ENCODE measurements around the gene DGUOK.

The DGUOK gene

DNA sequence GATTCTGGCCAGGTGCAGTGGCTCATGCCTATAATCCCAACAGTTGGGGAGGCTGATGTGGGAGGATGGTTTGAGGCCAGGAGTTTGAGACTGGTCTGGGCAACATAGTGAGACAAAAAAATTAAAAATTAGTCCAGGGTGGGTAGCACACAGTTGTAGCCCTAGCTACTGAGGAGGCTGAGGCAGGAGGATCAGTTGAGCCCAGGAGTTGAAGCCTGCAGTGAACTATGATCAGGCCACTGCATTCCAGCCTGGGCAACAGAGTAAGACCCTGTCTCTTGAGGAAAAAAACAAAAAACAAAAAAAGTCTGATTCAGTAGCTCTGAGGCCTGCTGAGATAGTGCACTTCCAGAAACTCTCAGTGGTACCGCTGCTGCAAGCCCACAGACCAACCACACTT is 50.1 kb downstream of the DGUOK start:
- in situ Hi-C loops (cut with MboI; ENCODE audit: low sequenced_read_pairs): no loop called here

DNA sequence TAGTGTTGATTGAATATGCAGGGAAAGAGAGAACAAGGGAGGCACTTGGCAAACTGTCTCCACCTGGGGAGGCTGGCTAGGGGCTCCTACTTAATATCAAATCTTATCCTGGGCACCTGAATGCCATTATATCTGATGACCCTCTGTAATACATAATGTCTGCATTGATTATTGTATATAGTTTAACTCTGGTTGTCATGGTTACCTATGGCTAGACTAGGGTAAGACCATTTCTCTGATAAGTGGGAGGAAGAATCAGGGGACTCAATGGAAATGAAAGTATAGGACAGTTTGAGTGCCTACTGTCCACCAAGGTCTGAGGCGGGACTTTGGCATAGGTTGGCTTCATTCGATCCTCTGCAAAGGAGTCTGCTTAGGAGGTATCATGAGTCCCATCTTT is 50.8 kb downstream of the DGUOK start:
- in situ Hi-C loops (cut with MboI; ENCODE audit: low sequenced_read_pairs): no loop called here

DNA sequence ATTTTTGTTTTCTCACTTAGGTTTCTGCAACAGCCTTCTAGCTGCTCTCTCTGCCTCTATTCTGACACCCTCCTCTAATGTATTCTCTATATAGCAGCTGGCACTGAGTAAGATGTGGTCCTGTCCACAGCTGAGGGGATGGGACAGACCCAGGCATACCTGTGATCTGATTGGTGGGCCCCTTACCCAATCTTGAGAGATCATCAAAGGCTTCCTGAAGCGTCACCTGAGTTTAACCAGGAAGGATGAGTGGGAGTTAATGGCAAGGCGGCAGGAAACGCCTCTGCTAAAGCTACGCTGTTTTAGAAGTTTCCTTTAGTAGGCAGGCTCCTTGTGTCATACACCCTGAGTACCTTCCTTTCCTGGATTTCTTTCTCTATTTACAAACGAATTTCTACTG is 52.3 kb downstream of the DGUOK start:
- in situ Hi-C loops (cut with MboI; ENCODE audit: low sequenced_read_pairs): no loop called here

- in situ Hi-C loops (cut with MboI; ENCODE audit: low sequenced_read_pairs): no loop called here
Measured at GRCh38 chr2:73979686-73980085, 53.0 kb downstream of the DGUOK start.

DNA sequence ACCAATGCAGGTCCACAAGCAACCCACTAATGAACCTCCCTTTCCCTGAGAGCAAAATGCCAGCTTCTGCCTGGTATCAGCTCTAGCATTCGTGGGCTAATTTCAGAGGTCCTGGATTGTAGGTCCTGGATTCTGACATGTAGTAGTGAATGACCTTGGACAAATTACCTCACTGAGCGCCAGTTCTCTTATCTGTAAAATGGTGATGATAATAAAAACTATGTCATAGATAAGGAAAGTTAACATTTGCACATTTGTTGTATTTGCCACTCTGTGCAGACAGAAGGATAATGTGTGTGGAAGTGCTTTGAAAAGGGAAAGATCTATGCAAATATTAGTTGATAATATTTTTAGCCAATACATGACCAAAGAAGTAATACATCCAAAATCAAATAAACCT is 53.9 kb downstream of the DGUOK start:
- in situ Hi-C loops (cut with MboI; ENCODE audit: low sequenced_read_pairs): no loop called here

DNA sequence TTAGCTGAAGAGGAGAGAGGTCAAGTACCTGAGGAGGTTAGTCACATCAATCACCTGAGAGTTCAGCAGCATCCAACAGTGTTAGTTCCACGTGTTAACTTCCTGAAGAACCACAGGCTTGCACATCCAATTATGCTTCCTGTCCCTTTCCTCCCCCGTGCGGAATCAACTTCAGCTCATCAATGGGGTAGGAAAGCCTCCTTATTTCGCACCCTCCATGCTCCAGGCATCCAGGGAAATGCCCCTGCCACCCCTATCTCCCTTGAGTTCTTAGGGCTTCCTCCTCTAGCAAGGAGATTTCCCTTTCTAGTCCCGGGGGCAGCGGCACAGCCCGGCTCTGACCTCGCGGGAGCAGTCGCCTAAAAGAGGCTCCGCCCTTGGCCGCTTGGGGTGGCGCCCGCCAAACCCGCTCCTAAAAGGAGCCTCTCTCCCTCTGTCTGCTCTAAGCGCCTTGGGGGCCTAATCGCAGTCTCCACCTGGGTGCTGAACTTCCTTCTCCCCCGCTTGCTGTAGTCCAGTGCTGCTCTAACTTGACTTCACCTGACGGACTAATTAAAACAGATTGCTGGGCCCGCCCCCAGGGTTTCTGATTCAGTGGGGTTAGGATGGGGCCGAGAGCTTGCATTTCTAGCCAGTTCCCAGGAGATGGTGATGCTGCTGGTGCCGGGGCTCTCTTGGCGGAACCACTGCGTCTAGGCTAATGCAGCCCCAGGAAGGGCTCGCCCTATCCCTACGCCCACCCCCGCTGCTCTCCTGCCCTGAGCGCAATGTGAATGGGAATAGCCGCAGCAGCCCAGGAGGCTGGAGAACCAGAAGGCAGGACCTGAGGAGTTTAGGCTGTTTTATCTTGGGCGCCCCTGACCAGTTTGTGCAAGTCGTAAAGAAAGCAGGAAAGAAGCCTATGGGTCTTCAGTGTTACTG is 54.7 kb downstream of the DGUOK start:
- in situ Hi-C loops (cut with MboI; ENCODE audit: low sequenced_read_pairs): no loop called here

DNA sequence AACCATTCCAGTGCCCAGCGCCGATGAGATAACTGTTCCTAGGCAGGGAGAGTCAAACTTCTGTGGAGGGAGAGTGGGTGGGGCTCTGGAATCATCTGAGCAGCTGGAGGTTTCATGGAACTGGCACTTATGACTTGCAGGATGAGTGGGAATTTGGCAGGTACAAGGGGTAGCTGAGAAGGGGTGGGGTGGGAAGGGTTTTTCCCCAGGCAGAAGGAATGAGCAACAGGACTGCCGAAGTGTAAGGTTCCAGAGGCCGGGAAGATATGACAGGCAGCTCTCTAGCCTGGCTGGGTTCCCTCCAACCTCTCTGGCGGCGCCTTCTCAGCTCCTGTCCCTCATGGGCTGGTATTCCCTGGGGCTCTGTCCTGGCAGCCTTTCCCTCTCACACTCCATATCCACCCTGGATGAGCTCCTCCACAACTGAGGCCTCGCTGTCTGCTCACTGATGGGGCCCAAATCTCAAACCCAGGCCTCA is 55.5 kb downstream of the DGUOK start:
- in situ Hi-C loops (cut with MboI; ENCODE audit: low sequenced_read_pairs): no loop called here

DNA sequence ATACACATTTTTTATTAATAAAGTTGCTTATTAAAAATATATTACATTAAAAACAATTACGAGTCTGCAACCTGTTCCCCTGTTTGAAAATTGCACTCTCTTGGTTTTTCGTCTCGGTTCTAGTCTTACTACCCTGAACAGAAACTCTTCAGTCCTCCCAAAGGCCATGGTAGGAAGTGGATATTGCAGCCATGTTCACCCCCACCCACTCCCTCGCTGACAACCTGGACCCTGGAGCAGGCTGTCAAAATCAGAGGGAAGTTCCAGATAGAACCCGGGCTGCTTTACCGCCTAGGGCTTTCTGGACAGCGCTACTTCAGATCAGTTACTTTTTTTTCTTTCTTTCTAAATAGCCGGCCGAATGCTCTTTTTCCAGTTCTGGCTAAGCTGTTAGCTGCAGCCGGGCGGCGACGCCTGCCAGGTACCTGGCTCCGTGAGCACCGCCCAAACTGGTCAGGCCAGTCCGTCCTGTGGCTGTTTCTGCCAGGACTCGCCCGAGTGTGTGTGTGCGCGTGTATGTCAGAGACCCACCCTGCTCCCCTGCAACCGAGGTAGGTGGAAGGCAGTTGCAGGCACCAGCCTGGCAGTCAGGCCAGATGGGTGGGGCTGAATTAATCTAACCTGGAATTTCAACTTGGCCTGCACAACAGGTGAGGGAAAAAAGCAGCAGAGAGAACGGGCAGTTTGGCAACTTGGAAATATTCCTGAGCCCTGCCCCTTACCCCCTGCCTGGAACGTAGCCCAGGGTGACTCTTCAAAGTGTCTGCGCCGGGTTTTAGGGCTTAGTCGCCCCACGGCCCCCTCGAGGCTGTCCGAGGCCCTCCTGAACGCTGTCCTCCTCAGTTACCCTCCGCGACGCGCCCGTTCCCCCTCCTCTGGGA is 56.9 kb downstream of the DGUOK start:
- in situ Hi-C loops (cut with MboI; ENCODE audit: low sequenced_read_pairs): no loop called here

- in situ Hi-C loops (cut with MboI; ENCODE audit: low sequenced_read_pairs): no loop called here
Measured at GRCh38 chr2:73984203-73984921, 57.7 kb downstream of the DGUOK start, which contains the start of gene TET3. Gene TET3 (plus strand): TSS chr2:73984910. CDS start chr2:73986404, 1,494 bp downstream.

DNA sequence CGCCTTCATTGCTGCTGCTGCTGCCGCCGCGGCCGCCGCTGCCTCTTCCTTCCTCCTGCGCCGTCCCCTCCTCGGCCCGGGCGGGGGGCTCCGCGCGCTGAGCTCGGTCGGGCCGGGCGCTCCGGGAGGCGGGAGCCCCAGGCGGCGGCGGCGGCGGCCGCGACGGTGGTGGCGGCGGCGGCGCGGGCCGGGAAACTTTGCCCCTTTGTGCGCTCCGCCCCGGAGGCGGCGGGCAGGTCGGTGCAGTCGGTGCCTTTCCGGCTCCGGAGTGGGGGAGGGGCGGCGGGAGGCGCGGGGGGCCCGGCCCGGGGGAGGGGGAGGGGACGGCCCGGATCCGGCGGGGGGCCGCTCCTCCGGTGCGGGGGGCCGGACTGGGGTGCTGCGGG is 58.2 kb downstream of the DGUOK start:
- in situ Hi-C loops (cut with MboI; ENCODE audit: low sequenced_read_pairs): no loop called here

- in situ Hi-C loops (cut with MboI; ENCODE audit: low sequenced_read_pairs): no loop called here
Measured at GRCh38 chr2:73985308-73986084, 58.8 kb downstream of the DGUOK start.

DNA sequence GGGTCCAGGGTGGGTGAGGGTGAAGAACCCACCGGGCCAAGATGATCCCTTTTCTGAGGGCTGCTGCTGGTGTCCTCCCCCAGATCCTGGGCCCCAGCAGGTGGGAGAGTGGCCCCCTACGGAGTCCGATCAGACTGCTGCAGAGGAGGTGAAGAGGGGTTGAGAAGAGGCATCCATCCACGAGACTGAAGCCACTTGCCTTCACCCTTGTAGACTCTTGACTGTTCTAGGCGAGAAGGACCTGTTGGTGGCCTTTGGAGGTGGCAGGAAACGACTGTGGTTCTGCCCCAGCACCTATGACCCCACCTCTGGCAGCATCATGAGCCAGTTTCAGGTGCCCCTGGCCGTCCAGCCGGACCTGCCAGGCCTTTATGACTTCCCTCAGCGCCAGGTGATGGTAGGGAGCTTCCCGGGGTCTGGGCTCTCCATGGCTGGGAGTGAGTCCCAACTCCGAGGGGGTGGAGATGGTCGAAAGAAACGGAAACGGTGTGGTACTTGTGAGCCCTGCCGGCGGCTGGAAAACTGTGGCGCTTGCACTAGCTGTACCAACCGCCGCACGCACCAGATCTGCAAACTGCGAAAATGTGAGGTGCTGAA is 59.5 kb downstream of the DGUOK start:
- in situ Hi-C loops (cut with MboI; ENCODE audit: low sequenced_read_pairs): no loop called here

GRCh38 chr2:73987109-73987947 is 60.6 kb downstream of the DGUOK start:
- in situ Hi-C loops (cut with MboI; ENCODE audit: low sequenced_read_pairs): no loop called here

DNA sequence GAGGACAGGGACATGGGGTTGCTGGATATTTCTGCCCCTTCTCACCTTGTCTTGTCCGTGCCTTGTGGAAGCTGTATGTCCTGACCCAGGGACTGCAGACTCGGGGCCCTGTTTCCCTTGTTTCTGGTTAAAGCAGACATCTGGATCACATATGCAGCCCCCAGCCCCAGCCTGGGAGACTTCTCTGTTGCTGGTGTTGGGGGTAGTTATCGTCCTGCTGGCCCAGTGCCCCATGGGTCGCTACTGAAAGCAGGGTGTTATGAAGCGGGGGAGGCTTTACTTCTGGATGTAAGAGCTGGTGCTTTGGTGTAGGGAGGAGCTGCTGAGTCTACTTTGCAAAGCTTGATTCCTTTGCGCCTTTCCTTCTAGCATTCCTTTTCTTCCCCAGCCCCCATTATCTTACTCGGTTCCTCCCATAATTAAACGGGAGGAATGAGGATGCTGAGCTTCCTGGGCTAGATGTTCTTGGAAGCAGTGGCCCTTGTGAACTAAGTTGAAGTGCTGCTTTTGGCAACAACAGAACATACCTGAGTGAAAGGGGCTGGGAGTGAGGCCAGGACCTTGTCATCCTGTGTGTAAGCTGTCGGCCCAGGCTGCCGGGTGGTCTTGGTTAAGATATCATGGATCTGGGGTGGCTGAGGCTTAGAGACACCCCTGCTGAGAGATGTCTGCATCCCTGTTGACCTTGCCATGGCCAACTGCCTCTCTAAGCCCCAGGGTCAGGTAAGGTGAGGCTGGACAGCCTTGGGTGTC is 61.4 kb downstream of the DGUOK start:
- in situ Hi-C loops (cut with MboI; ENCODE audit: low sequenced_read_pairs): no loop called here

- in situ Hi-C loops (cut with MboI; ENCODE audit: low sequenced_read_pairs): no loop called here
Measured at GRCh38 chr2:73989972-73990371, 63.3 kb downstream of the DGUOK start.

- in situ Hi-C loops (cut with MboI; ENCODE audit: low sequenced_read_pairs): no loop called here
Measured at GRCh38 chr2:73990531-73990930, 63.9 kb downstream of the DGUOK start.

GRCh38 chr2:73992036-73992435 is 65.4 kb downstream of the DGUOK start:
- in situ Hi-C loops (cut with MboI; ENCODE audit: low sequenced_read_pairs): no loop called here

GRCh38 chr2:73993376-73993775 is 66.7 kb downstream of the DGUOK start:
- in situ Hi-C loops (cut with MboI; ENCODE audit: low sequenced_read_pairs): no loop called here

Measured in HL-60/S4 (cell line).